ENCODE data around the gene BICD2.

- TF ChIP-seq CTCF (conservative IDR thresholded peaks at IDR 0.05 in 1 of 2, IDR thresholded peaks at IDR 0.05 in 1 of 2; ENCODE audit: low read depth in 1 of 2, low read length in 2 of 2) (no peak), EZH2 (IDR thresholded peaks at IDR 0.05; ENCODE audit: low read length, missing control alignments) (no peak)
Measured at GRCh38 chr9:92714016-92714415, 50.6 kb downstream of the BICD2 start.
